Peyer's patch (tissue), 4 donors: ENCODE results near the gene UTS2B. TPM values are rescaled to one million over a fixed set of nuclear protein-coding genes. Genes with fewer than 3 reads are reported as not detected.

Experiments
- DNase-seq, 3 donors: peaks; one replicate each; pipeline ENCODE4 v3.0.0-alpha.2; 2017 to 2019
- H3K27ac ChIP-seq, 4 donors: fragments of 200-600 bp; sonication (generic); one replicate each; pipeline ENCODE4 v1.5.1; 2016 to 2019
- H3K27me3 ChIP-seq, 2 donors: fragments of 200-600 bp; sonication (generic); one replicate each; pipeline ENCODE4 v1.5.1; 2019
- H3K36me3 ChIP-seq, 3 donors: fragments of 200-600 bp; sonication (generic); one replicate each; pipeline ENCODE4 v1.5.1; 2016 to 2019
- H3K4me1 ChIP-seq, 4 donors: fragments of 200-600 bp; sonication (generic); one replicate each; pipeline ENCODE4 v1.5.1; 2016 to 2019
- H3K4me3 ChIP-seq, 4 donors: fragments of 200-600 bp; sonication (generic); 1 replicate in 3 of 4; 2 replicates in 1 of 4; pipeline ENCODE4 v1.5.1; 2016 to 2019; ENCODE audit warnings: mild to moderate bottlenecking in 1 of 4
- H3K9me3 ChIP-seq, 4 donors: fragments of 200-600 bp; sonication (generic); one replicate each; pipeline ENCODE4 v1.5.1; 2016 to 2019; ENCODE audit warnings: mild to moderate bottlenecking in 1 of 4
- POLR2A ChIP-seq, 2 donors: fragments of 450-650 bp; IDR thresholded peaks; one replicate each; pipeline ENCODE4 v1.5.1; 2017; ENCODE audit warnings: antibody characterized with exemption in 2 of 2, mild to moderate bottlenecking in 2 of 2, moderate library complexity in 2 of 2
- total RNA-seq, 4 donors: library from RNA; depleted of rRNA; stranded (reverse); fragments of >200 nt; gene quantifications; one replicate each; pipeline ENCODE4 v1.1.0, GENCODE V29; 2016
- TF ChIP-seq, protein P1 (sequence below), 6 experiments: fragments of 450-650 bp in 4 of 6; fragments of 200-600 bp in 2 of 6; sonication (generic) in 1 of 6; IDR thresholded peaks; one replicate each; pipeline ENCODE4 v1.5.1; 2017 to 2019; ENCODE audit warnings: antibody characterized with exemption in 6 of 6, mild to moderate bottlenecking in 3 of 6, moderate library complexity in 1 of 6

The UTS2B gene
- total RNA-seq, 4 donors from 2014 or later: 1.9 to 6.6 TPM; not detected in 2

GRCh38 chr3:191362524-191363090, 32.3 kb upstream of the UTS2B start:
- Histone ChIP-seq H3K27ac (peak overlapping the region in 1 of 4 donors; percentile 3), H3K27me3 (no peaks in the 10 kb centered on the region), H3K4me3 (no peak overlapping the region), H3K4me1 (no peaks in the 10 kb centered on the region), H3K9me3 (no peaks in the 10 kb centered on the region), H3K36me3 (peaks cover 0 to 53% (median 0%) of the 10 kb centered on the region in 3 donors)
- DNase-seq: no peak
- TF ChIP-seq, protein P1, sequence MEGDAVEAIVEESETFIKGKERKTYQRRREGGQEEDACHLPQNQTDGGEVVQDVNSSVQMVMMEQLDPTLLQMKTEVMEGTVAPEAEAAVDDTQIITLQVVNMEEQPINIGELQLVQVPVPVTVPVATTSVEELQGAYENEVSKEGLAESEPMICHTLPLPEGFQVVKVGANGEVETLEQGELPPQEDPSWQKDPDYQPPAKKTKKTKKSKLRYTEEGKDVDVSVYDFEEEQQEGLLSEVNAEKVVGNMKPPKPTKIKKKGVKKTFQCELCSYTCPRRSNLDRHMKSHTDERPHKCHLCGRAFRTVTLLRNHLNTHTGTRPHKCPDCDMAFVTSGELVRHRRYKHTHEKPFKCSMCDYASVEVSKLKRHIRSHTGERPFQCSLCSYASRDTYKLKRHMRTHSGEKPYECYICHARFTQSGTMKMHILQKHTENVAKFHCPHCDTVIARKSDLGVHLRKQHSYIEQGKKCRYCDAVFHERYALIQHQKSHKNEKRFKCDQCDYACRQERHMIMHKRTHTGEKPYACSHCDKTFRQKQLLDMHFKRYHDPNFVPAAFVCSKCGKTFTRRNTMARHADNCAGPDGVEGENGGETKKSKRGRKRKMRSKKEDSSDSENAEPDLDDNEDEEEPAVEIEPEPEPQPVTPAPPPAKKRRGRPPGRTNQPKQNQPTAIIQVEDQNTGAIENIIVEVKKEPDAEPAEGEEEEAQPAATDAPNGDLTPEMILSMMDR (IDR thresholded peaks at IDR 0.05): no peak
- no peak for TF ChIP-seq POLR2A (IDR thresholded peaks at IDR 0.05)

- peak overlapping the region in 1 of 4 donors; percentile 3 for H3K27ac ChIP-seq
- H3K36me3 ChIP-seq: peaks cover 0 to 53% (median 0%) of the 10 kb centered on the region in 3 donors
- H3K4me3 ChIP-seq: no peak overlapping the region
- no peaks in the 10 kb centered on the region for H3K9me3 ChIP-seq
- H3K27me3 ChIP-seq: no peaks in the 10 kb centered on the region
- H3K4me1 ChIP-seq: no peaks in the 10 kb centered on the region
- no peak for DNase-seq
- TF ChIP-seq, protein P1 (IDR thresholded peaks at IDR 0.05): no peak
- no peak for TF ChIP-seq POLR2A (IDR thresholded peaks at IDR 0.05)
Measured at GRCh38 chr3:191362037-191362436, 31.7 kb upstream of the UTS2B start.

GRCh38 chr3:191361456-191361855, 31.1 kb upstream of the UTS2B start:
- H3K27ac ChIP-seq: no peak overlapping the region
- H3K9me3 ChIP-seq: no peaks in the 10 kb centered on the region
- no peak for TF ChIP-seq POLR2A (IDR thresholded peaks at IDR 0.05)
- TF ChIP-seq, protein P1 (IDR thresholded peaks at IDR 0.05): no peak
- H3K4me3 ChIP-seq: no peak overlapping the region
- peaks cover 0 to 53% (median 0%) of the 10 kb centered on the region in 3 donors for H3K36me3 ChIP-seq
- DNase-seq: no peak
- H3K27me3 ChIP-seq: no peaks in the 10 kb centered on the region
- peaks cover 0 to 5% (median 0%) of the 10 kb centered on the region in 4 donors for H3K4me1 ChIP-seq

- Histone ChIP-seq H3K27me3 (no peaks in the 10 kb centered on the region), H3K36me3 (peaks cover 0 to 53% (median 0%) of the 10 kb centered on the region in 3 donors), H3K4me3 (no peak overlapping the region), H3K9me3 (no peaks in the 10 kb centered on the region), H3K27ac (no peak overlapping the region), H3K4me1 (peaks cover 0 to 8% (median 4%) of the 10 kb centered on the region in 4 donors)
- TF ChIP-seq POLR2A (IDR thresholded peaks at IDR 0.05): no peak
- TF ChIP-seq, protein P1 (IDR thresholded peaks at IDR 0.05): no peak
- DNase-seq: no peak
Measured at GRCh38 chr3:191360620-191361019, 30.3 kb upstream of the UTS2B start.

DNA sequence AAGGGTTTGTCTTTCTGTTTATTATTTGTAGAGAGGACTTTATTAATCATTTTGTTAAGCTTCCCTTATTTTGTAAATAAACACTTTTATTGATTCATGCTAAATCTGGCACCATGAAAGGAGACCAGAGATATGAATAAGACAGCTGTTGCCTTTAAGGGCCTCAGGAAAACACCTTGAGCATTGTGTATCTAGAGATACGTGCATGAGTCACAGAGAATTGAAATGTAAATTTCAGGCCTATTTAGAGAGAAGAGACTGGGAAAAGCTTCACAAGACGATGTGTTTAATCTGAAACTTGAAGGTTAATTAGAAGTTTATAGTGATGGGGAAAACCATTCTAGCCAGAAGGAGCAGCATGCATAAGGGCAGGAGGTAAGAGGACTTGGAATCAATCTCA, 28.6 kb upstream of the UTS2B start:
- Histone ChIP-seq H3K9me3 (no peaks in the 10 kb centered on the region), H3K27ac (peak overlapping the region in 1 of 4 donors; percentile 27), H3K36me3 (peaks cover 0 to 48% (median 0%) of the 10 kb centered on the region in 3 donors), H3K27me3 (no peaks in the 10 kb centered on the region), H3K4me1 (peaks cover 0 to 8% (median 4%) of the 10 kb centered on the region in 4 donors), H3K4me3 (no peak overlapping the region)
- DNase-seq: no peak
- no peak for TF ChIP-seq POLR2A (IDR thresholded peaks at IDR 0.05)
- TF ChIP-seq, protein P1 (IDR thresholded peaks at IDR 0.05): no peak
